Measurements from ENCODE around the gene DPH7. TPM values are rescaled to one million over a fixed set of nuclear protein-coding genes. Genes with fewer than 3 reads are reported as not detected.

DPH7 gene
- total and polyA plus RNA-seq, 5 donors from 2014 or later: 24.4 to 57.0 (median 31.8) TPM

DNA sequence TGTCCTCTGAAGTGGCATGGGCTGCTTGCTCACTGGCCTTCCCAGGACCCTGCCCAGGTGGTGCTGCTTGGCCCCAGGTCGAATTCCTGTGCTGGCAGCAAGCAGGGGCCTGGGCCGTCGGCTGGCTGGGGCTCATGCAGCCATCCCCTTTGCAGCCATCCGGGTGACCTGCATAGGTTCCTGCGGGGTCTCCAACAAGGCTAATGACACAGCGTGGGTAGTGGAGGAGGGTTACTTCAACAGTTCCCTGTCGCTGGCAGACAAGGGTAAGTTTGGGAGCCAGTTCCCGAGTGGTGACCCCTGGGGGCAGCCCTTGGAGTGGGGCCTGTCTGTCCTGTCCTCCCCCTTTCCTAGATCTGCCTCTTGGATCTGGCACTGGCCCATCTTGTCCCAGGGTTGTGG lies 34.0 kb upstream of the DPH7 start:
- no peak overlapping the region for H3K27ac ChIP-seq (ENCODE audit: insufficient read depth, low read length, poor library complexity, severe bottlenecking)
- H3K9me3 ChIP-seq (ENCODE audit: control insufficient read depth in 2 of 2, low read length in 2 of 2): no peaks in the 10 kb centered on the region
- H3K27ac Mint-ChIP-seq: peak overlapping the region in 2 of 3 donors; percentile 62 to 66
- ATAC-seq (ENCODE audit: low read depth in 2 of 2): no peak
- H3K36me3 ChIP-seq (ENCODE audit: control insufficient read depth, insufficient read depth, low read length): peaks cover 15% of the 10 kb centered on the region
- no peaks in the 10 kb centered on the region for H3K27me3 Mint-ChIP-seq
- H3K36me3 Mint-ChIP-seq: no peaks in the 10 kb centered on the region
- peaks cover 21% of the 10 kb centered on the region for H3K4me1 ChIP-seq (ENCODE audit: control insufficient read depth, insufficient read depth, low read length, poor library complexity, severe bottlenecking)
- H3K9me3 Mint-ChIP-seq: no peaks in the 10 kb centered on the region
- H3K4me3 Mint-ChIP-seq: peak overlapping the region in 1 of 4 donors; percentile 56
- DNase-seq: no peak
- peaks cover 0 to 33% (median 8%) of the 10 kb centered on the region in 4 donors for H3K4me1 Mint-ChIP-seq
- no peak overlapping the region for H3K4me3 ChIP-seq (ENCODE audit: low read depth, low read length)
- H3K27me3 ChIP-seq (ENCODE audit: control insufficient read depth, insufficient read depth, low read length): no peaks in the 10 kb centered on the region

DNA sequence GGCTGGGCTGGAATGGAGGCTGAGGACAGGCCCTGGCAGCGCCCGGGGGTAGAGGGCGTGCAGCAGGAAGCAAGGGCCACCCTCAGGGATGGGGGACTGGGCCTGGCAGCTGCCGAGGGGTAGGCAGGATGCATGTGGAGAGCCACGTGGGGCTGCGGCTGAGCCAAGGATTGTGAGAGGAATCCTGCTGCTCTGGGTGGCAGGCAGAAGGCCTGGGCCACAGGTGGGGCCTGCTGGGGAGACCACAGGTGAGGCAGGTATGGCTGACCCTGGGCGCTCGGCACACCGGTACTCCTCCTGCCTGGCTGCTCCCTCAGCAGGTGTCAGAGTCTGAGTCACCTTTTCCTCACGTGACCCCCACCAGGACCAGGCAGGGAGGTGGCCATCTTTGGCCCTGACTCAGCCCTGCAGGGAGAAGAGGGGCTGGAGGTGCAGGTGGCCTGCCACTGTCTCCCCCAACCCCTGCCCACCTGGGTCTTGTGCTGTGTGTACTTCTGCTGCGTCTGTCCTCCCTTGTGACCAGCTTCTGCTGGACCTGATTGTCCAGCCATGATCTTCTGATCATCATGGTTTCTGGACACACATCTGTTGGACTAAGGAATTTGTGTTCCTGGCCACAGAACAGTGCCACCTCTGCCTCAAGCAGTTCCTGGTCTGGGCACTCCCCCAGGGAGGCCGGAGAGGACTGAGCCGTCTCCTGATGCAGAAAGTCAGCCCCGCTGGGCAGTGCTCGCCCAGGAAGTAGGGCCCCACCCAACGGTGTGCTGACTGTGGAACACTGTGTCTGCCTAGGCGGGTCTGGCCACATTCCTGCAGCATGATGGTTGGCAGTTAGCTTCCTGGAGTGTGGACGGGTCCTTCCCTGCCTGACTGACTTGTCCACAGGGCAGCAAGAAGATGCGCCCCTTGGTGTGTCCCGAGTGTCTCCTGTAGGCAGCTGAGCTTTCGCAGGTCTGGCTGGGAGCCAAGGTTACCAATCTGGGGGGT lies 33.2 kb upstream of the DPH7 start:
- Mint-ChIP-seq H3K9me3 (no peaks in the 10 kb centered on the region), H3K27me3 (no peaks in the 10 kb centered on the region), H3K27ac (peak overlapping the region in 2 of 3 donors; percentile 80 to 82), H3K36me3 (no peaks in the 10 kb centered on the region), H3K4me1 (peaks cover 0 to 34% (median 9%) of the 10 kb centered on the region in 4 donors), H3K4me3 (peak overlapping the region in 3 of 4 donors; percentile 29 to 74 (median 32))
- H3K4me3 ChIP-seq (ENCODE audit: low read depth, low read length): no peak overlapping the region
- no peaks in the 10 kb centered on the region for H3K27me3 ChIP-seq (ENCODE audit: control insufficient read depth, insufficient read depth, low read length)
- DNase-seq: no peak
- H3K36me3 ChIP-seq (ENCODE audit: control insufficient read depth, insufficient read depth, low read length): peaks cover 15% of the 10 kb centered on the region
- peaks cover 23% of the 10 kb centered on the region for H3K4me1 ChIP-seq (ENCODE audit: control insufficient read depth, insufficient read depth, low read length, poor library complexity, severe bottlenecking)
- no peaks in the 10 kb centered on the region for H3K9me3 ChIP-seq (ENCODE audit: control insufficient read depth in 2 of 2, low read length in 2 of 2)
- peak; percentile 67 to 75 for ATAC-seq (ENCODE audit: low read depth in 2 of 2)
- no peak overlapping the region for H3K27ac ChIP-seq (ENCODE audit: insufficient read depth, low read length, poor library complexity, severe bottlenecking)

DNA sequence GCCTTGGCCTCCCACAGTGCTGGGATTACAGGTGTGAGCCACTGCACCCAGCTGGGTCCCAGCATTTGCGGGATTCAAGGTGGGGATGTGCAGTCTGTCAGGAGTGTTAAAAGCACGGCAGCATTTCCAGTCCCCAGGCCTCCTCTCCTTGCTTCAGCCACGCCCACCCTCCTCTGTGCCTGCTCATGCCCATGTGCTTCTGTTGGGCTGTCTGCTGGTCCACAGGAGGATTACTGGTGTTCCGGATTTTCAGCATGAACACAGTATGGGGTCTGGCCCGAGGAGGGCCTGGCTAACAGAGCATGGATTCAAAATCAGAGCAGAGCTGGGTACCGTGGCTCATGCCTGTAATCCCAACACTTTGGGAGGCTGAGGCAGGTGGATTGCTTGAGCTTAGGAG lies 32.2 kb upstream of the DPH7 start:
- DNase-seq: no peak
- H3K36me3 Mint-ChIP-seq: no peaks in the 10 kb centered on the region
- peaks cover 32% of the 10 kb centered on the region for H3K4me1 ChIP-seq (ENCODE audit: control insufficient read depth, insufficient read depth, low read length, poor library complexity, severe bottlenecking)
- no peak overlapping the region for H3K27ac ChIP-seq (ENCODE audit: insufficient read depth, low read length, poor library complexity, severe bottlenecking)
- peak overlapping the region in 2 of 4 donors; percentile 65 to 74 for H3K4me3 Mint-ChIP-seq
- H3K4me1 Mint-ChIP-seq: peaks cover 0 to 40% (median 14%) of the 10 kb centered on the region in 4 donors
- no peak overlapping the region for H3K4me3 ChIP-seq (ENCODE audit: low read depth, low read length)
- ATAC-seq (ENCODE audit: low read depth in 2 of 2): no peak
- H3K36me3 ChIP-seq (ENCODE audit: control insufficient read depth, insufficient read depth, low read length): peaks cover 15% of the 10 kb centered on the region
- H3K27ac Mint-ChIP-seq: peak overlapping the region in 1 of 3 donors; percentile 82
- no peaks in the 10 kb centered on the region for H3K27me3 ChIP-seq (ENCODE audit: control insufficient read depth, insufficient read depth, low read length)
- no peaks in the 10 kb centered on the region for H3K9me3 Mint-ChIP-seq
- no peaks in the 10 kb centered on the region for H3K9me3 ChIP-seq (ENCODE audit: control insufficient read depth in 2 of 2, low read length in 2 of 2)
- no peaks in the 10 kb centered on the region for H3K27me3 Mint-ChIP-seq

DNA sequence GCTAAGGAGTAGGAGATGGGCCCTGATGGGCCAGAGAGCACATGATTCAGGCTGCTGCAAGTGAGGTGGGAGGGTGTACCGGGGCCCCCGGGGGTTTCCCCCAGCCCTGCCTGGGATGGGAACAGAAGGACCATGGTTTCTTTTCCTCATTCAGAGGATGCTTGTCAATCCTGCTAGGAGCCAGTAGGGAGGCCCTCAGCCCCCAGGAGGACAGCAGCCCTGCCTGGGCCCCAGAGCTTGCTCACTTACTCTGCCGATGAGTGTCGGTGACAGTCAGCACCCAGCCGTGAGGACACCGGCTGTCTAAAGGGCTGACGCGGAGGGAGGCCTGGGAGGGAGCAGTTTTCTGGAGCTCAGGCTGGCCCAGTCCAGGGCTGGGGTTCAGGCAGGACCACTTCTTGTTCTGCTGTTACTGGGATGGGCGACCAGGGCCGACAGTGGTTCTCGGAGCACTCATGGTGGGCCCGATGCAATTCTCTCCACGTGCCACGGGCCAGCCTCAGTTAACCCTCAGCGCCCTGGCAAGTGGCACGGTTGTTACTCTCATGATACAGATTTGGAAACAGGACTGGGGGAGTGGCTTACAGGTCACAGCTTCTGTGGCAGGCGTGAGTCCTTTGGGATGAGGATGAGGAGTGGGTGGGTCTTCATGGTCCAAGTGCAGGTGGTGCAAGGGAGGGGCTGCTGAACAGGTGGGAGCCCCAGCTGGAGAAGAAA lies 28.6 kb upstream of the DPH7 start:
- peak overlapping the region; percentile 87 to 93 (median 89) for H3K4me3 Mint-ChIP-seq
- Histone ChIP-seq H3K9me3 (ENCODE audit: control insufficient read depth in 2 of 2, low read length in 2 of 2) (no peaks in the 10 kb centered on the region), H3K4me1 (ENCODE audit: control insufficient read depth, insufficient read depth, low read length, poor library complexity, severe bottlenecking) (peaks cover 32% of the 10 kb centered on the region), H3K27ac (ENCODE audit: insufficient read depth, low read length, poor library complexity, severe bottlenecking) (no peak overlapping the region), H3K27me3 (ENCODE audit: control insufficient read depth, insufficient read depth, low read length) (no peaks in the 10 kb centered on the region), H3K4me3 (ENCODE audit: low read depth, low read length) (no peak overlapping the region), H3K36me3 (ENCODE audit: control insufficient read depth, insufficient read depth, low read length) (peaks cover 2% of the 10 kb centered on the region)
- peak overlapping the region in 1 of 3 donors; percentile 76 for H3K27ac Mint-ChIP-seq
- H3K4me1 Mint-ChIP-seq: peaks cover 4 to 35% (median 14%) of the 10 kb centered on the region in 4 donors
- H3K9me3 Mint-ChIP-seq: no peaks in the 10 kb centered on the region
- H3K36me3 Mint-ChIP-seq: no peaks in the 10 kb centered on the region
- H3K27me3 Mint-ChIP-seq: no peaks in the 10 kb centered on the region
- no peak for DNase-seq
- no peak for ATAC-seq (ENCODE audit: low read depth in 2 of 2)

DNA sequence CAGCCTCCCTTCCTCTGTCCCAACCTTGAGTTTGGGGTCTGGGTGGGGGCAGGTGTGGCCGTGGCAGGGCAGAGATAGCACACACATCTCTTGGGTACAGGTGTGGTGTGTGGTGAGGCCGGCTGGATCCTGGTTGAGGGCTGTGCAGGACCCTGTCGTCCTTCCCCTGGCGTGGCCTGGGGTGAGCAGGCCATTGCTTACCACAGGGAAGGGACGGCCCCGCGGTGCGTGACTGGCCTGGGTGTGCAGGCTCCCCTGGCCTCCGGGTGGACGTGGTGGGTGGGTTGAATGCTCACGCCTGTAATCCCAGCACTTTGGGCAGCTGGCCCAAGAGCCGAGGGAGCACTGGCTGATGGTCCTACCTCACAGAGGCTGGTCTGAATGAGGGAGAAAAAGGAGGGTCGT lies 28.0 kb upstream of the DPH7 start:
- Histone ChIP-seq H3K27me3 (ENCODE audit: control insufficient read depth, insufficient read depth, low read length) (no peaks in the 10 kb centered on the region), H3K36me3 (ENCODE audit: control insufficient read depth, insufficient read depth, low read length) (peaks cover 2% of the 10 kb centered on the region), H3K4me1 (ENCODE audit: control insufficient read depth, insufficient read depth, low read length, poor library complexity, severe bottlenecking) (peaks cover 27% of the 10 kb centered on the region), H3K27ac (ENCODE audit: insufficient read depth, low read length, poor library complexity, severe bottlenecking) (no peak overlapping the region), H3K9me3 (ENCODE audit: control insufficient read depth in 2 of 2, low read length in 2 of 2) (no peaks in the 10 kb centered on the region), H3K4me3 (ENCODE audit: low read depth, low read length) (peak overlapping the region; percentile 44)
- DNase-seq (no peak), ATAC-seq (ENCODE audit: low read depth in 2 of 2) (no peak)
- H3K27me3 Mint-ChIP-seq: no peaks in the 10 kb centered on the region
- H3K27ac Mint-ChIP-seq: peak overlapping the region in 1 of 3 donors; percentile 90
- H3K36me3 Mint-ChIP-seq: no peaks in the 10 kb centered on the region
- no peaks in the 10 kb centered on the region for H3K9me3 Mint-ChIP-seq
- peaks cover 4 to 29% (median 11%) of the 10 kb centered on the region in 4 donors for H3K4me1 Mint-ChIP-seq
- H3K4me3 Mint-ChIP-seq: peak overlapping the region; percentile 87 to 93 (median 89)

DNA sequence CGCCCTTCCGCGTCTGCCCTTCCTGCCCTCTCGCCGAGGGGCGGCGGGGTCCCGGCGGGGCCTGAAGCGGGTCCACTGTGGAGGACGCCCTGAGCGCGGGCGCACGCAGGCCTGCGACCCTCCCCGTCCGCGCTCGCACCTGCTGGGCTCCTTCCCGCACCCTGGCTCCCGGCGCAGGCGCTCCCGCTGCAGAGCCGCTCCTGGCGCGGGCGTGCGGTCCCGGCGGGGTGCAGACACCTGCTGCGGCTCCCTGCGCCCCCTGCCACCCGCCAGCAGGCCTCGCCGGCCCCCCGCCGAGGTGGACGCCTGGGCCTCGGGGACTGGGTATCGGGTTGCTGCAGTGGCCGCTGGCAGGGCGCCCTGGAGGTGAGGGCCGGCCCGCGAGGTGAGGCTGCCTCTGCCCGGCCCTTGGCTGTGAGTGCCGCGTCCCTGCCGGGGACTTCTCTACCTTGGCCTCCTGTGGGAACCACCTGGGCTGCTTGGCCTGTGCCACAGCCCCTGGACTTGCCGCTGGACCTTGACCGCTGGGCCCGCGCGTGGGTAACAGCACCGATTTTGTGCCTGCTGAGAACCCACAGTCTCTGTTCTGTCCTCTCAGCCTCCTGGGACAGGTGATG lies 27.4 kb upstream of the DPH7 start:
- Histone ChIP-seq H3K36me3 (ENCODE audit: control insufficient read depth, insufficient read depth, low read length) (peaks cover 2% of the 10 kb centered on the region), H3K9me3 (ENCODE audit: control insufficient read depth in 2 of 2, low read length in 2 of 2) (no peaks in the 10 kb centered on the region), H3K4me1 (ENCODE audit: control insufficient read depth, insufficient read depth, low read length, poor library complexity, severe bottlenecking) (peaks cover 23% of the 10 kb centered on the region), H3K27me3 (ENCODE audit: control insufficient read depth, insufficient read depth, low read length) (no peaks in the 10 kb centered on the region), H3K27ac (ENCODE audit: insufficient read depth, low read length, poor library complexity, severe bottlenecking) (peak overlapping the region; percentile 69), H3K4me3 (ENCODE audit: low read depth, low read length) (peak overlapping the region; percentile 44)
- Mint-ChIP-seq H3K4me1 (peaks cover 4 to 23% (median 8%) of the 10 kb centered on the region in 4 donors), H3K27me3 (no peaks in the 10 kb centered on the region), H3K27ac (peak overlapping the region in 1 of 3 donors; percentile 90), H3K9me3 (no peaks in the 10 kb centered on the region), H3K36me3 (no peaks in the 10 kb centered on the region), H3K4me3 (peak overlapping the region; percentile 81 to 90 (median 88))
- DNase-seq (peak in 1 of 3 donors; percentile 18), ATAC-seq (ENCODE audit: low read depth in 2 of 2) (no peak)
